ENCODE results near the gene HDAC4. TPM values are rescaled to one million over a fixed set of nuclear protein-coding genes. Genes with fewer than 3 reads are reported as not detected.

HDAC4 gene
- polyA plus RNA-seq, 1 experiment, result 8.9 TPM

DNA sequence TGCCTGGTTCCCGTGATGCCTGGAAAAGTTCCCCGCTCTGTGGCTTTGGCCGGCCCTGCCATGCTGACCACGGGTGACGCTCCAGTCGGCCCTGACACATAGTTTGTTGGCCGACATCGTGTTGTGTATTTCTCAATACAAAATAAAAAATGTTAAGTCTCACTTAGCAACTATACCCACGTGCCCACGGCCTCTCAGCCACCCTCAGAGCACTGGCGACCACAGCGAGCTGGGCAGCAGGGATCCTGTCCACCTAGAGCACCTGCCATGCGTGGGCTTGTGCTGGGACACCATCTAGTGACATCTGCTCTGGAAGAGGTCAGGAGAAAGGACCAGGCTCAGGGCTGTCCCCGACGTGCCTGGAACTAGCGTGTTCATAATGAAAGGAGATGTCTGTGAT, 261.7 kb downstream of the HDAC4 start:
- CTCF ChIA-PET, result interaction anchor here (1.3 kb wide), 1 partner anchor 14 kb away, joined by 3 read pairs; no protein-coding TSS in a partner anchor
- TF ChIP-seq, protein P1, sequence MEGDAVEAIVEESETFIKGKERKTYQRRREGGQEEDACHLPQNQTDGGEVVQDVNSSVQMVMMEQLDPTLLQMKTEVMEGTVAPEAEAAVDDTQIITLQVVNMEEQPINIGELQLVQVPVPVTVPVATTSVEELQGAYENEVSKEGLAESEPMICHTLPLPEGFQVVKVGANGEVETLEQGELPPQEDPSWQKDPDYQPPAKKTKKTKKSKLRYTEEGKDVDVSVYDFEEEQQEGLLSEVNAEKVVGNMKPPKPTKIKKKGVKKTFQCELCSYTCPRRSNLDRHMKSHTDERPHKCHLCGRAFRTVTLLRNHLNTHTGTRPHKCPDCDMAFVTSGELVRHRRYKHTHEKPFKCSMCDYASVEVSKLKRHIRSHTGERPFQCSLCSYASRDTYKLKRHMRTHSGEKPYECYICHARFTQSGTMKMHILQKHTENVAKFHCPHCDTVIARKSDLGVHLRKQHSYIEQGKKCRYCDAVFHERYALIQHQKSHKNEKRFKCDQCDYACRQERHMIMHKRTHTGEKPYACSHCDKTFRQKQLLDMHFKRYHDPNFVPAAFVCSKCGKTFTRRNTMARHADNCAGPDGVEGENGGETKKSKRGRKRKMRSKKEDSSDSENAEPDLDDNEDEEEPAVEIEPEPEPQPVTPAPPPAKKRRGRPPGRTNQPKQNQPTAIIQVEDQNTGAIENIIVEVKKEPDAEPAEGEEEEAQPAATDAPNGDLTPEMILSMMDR (IDR thresholded peaks at IDR 0.05; ENCODE audit: low read depth, low read length), result no peak
- POLR2A ChIA-PET, result no interaction called here
- Histone ChIP-seq H3K27me3 (ENCODE audit: control insufficient read depth, insufficient read depth, low read length) (no peaks in the 10 kb centered on the region), H3K4me3 (ENCODE audit: low read depth, low read length) (no peak overlapping the region), H3K9me3 (ENCODE audit: control insufficient read depth, insufficient read depth, low read length) (no peaks in the 10 kb centered on the region; the same call in 1 of the 2 replicates), H3K27ac (ENCODE audit: low read depth, low read length) (no peak overlapping the region)
- DNase-seq (ENCODE audit: low read depth, low spot score), result no peak

DNA sequence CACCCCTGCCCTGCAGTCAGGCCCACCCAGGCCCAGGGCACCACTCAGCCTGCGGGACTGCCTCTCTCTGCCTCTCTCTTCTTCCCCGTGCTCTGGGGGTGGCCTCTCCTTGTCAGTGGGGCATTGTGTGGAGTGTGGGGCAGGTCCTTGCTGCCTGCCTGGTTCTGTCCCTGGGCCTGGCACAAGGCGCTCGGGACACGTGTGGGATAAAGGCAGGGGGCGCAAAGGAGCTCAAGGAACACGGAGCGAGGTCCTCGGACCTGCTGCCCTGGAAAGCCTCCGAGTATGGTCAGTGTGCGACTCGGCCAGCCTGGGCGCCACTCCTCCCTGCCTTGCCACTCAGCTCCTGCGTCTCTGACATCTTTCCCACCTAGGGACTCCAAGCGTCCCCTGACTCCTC, 262.2 kb downstream of the HDAC4 start:
- Histone ChIP-seq H3K27me3 (ENCODE audit: control insufficient read depth, insufficient read depth, low read length) (no peaks in the 10 kb centered on the region), H3K9me3 (ENCODE audit: control insufficient read depth, insufficient read depth, low read length) (no peaks in the 10 kb centered on the region; the same call in 1 of the 2 replicates), H3K27ac (ENCODE audit: low read depth, low read length) (no peak overlapping the region), H3K4me3 (ENCODE audit: low read depth, low read length) (no peak overlapping the region)
- TF ChIP-seq, protein P1 (IDR thresholded peaks at IDR 0.05; ENCODE audit: low read depth, low read length), result no peak
- no peak for DNase-seq (ENCODE audit: low read depth, low spot score)
- POLR2A ChIA-PET, result no interaction called here
- CTCF ChIA-PET, result interaction anchor here (1.3 kb wide), 1 partner anchor 15 kb away, joined by 3 read pairs; no protein-coding TSS in a partner anchor

DNA sequence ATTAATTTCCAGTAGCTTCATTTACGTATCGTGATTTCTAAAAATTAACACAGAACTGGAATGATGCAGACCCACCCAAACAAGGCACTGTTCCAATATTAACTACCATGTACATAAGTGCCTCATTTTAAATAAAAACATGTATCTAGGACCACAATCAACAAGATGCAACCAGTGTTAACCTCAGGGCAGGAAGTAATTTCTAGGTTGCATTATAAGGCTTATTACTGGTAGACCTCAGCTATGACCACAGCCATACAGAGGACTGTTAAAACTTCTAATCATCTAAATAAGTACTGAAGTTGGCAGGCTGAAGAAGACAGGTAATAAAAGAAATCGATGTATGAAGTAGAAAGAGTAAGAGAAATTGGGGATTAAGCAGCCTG, 262.9 kb downstream of the HDAC4 start:
- POLR2A ChIA-PET, result no interaction called here
- Histone ChIP-seq H3K9me3 (ENCODE audit: control insufficient read depth, insufficient read depth, low read length) (no peaks in the 10 kb centered on the region; the same call in 1 of the 2 replicates), H3K27ac (ENCODE audit: low read depth, low read length) (no peak overlapping the region), H3K4me3 (ENCODE audit: low read depth, low read length) (no peak overlapping the region), H3K27me3 (ENCODE audit: control insufficient read depth, insufficient read depth, low read length) (no peaks in the 10 kb centered on the region)
- DNase-seq (ENCODE audit: low read depth, low spot score), result no peak
- TF ChIP-seq, protein P1 (IDR thresholded peaks at IDR 0.05; ENCODE audit: low read depth, low read length), result no peak
- CTCF ChIA-PET, result no interaction called here

DNA sequence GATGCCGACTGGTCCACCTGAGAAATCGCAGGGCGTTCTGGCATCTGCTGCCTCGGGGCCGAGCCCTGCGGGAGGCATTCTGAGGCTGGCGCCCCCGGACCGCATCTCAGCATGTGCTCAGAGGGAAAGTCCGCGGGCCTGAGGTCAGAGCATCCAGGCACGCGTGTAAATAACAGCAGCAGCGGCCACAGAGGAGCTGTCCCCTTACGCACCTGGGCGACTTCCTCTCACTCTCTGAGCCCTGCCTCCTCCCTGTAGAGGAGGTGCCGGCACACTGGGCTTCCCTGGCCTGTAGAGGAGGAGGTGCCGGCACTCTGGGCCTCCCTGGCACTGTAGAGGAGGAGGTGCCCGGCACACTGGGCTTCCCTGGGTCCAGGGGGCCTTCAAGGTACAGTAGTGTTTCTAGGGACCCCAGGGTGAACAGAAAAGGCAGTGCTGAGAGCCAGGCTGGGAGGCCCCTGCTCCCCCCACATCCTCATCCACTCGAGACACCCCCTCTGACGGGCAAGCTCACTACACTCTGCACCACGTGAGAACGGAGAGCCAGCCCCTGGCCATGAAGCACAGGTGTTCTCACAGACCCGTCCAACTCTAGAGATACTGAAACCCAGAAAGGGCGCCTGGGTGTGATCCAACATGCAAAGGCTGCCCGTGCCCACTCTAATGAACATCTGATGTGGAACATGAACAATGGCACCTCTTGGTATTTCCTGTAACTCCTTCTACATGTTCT, 263.5 kb downstream of the HDAC4 start:
- no peak overlapping the region for H3K27ac ChIP-seq (ENCODE audit: low read depth, low read length)
- POLR2A ChIA-PET, result no interaction called here
- no peaks in the 10 kb centered on the region for H3K27me3 ChIP-seq (ENCODE audit: control insufficient read depth, insufficient read depth, low read length)
- no peaks in the 10 kb centered on the region for H3K9me3 ChIP-seq (ENCODE audit: control insufficient read depth, insufficient read depth, low read length)
- CTCF ChIA-PET, result no interaction called here
- DNase-seq (ENCODE audit: low read depth, low spot score), result no peak
- no peak overlapping the region for H3K4me3 ChIP-seq (ENCODE audit: low read depth, low read length)
- TF ChIP-seq, protein P1 (IDR thresholded peaks at IDR 0.05; ENCODE audit: low read depth, low read length), result no peak

DNA sequence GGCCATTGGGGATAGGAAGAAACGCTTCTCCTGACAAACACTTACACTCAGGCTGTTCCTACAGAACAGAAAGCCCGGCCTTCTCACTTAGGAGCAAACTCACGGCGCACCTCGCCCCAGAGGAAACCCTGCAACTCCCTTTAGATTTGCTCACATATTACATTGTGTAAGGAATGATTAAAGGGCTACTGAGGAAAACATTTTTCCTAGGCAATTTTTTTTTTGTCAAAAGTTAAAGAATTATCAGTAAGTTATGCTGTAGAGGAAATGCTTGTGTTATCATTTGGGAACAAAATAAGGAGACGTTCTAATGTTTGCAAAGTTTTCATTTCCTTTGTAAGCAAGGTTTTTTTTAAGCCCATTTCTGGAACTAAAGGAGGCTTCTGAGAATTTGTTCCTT, 264.1 kb downstream of the HDAC4 start:
- no peak overlapping the region for H3K4me3 ChIP-seq (ENCODE audit: low read depth, low read length)
- ChIA-PET POLR2A (no interaction called here), CTCF (no interaction called here)
- no peak overlapping the region for H3K27ac ChIP-seq (ENCODE audit: low read depth, low read length)
- no peaks in the 10 kb centered on the region for H3K9me3 ChIP-seq (ENCODE audit: control insufficient read depth, insufficient read depth, low read length)
- TF ChIP-seq, protein P1 (IDR thresholded peaks at IDR 0.05; ENCODE audit: low read depth, low read length), result no peak
- no peaks in the 10 kb centered on the region for H3K27me3 ChIP-seq (ENCODE audit: control insufficient read depth, insufficient read depth, low read length)
- DNase-seq (ENCODE audit: low read depth, low spot score), result no peak

Measured in AG04450 (cell line).